Measurements from ENCODE around the gene ADCY3.

DNA sequence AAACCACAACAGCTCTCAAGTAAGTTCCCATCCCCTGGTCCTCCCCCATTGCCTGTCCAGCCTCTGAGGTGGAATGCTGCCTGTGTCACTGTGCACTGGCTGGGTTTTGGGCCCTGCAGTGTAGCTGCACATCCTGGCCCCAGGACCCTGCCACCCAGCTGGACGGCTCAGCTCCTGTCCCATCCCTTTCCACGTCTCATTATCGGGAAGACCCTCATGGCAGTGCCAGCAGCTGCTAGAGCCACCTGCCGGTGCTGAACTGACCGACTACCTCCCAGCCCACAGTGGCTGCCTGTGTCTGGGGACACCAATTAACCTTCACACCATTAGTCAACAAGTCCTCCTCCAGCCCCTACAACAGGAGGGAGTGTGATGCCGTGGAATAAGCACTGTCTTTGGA, 31.9 kb downstream of the ADCY3 start:
- TF ChIP-seq, protein P1, sequence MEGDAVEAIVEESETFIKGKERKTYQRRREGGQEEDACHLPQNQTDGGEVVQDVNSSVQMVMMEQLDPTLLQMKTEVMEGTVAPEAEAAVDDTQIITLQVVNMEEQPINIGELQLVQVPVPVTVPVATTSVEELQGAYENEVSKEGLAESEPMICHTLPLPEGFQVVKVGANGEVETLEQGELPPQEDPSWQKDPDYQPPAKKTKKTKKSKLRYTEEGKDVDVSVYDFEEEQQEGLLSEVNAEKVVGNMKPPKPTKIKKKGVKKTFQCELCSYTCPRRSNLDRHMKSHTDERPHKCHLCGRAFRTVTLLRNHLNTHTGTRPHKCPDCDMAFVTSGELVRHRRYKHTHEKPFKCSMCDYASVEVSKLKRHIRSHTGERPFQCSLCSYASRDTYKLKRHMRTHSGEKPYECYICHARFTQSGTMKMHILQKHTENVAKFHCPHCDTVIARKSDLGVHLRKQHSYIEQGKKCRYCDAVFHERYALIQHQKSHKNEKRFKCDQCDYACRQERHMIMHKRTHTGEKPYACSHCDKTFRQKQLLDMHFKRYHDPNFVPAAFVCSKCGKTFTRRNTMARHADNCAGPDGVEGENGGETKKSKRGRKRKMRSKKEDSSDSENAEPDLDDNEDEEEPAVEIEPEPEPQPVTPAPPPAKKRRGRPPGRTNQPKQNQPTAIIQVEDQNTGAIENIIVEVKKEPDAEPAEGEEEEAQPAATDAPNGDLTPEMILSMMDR (IDR thresholded peaks at IDR 0.05), result no peak
- no peak for TF ChIP-seq ZFX (IDR thresholded peaks at IDR 0.05; ENCODE audit: borderline replicate concordance)
